Daoy (cell line): ENCODE results near the gene HSD11B1. TPM values are rescaled to one million over a fixed set of nuclear protein-coding genes. Genes with fewer than 3 reads are reported as not detected.

Experiments
- DNase-seq: peaks from one replicate; pipeline ENCODE4 v3.0.0-alpha.2; 2015; ENCODE audit warnings: low read depth
- total RNA-seq: library from RNA; depleted of rRNA; stranded (reverse); fragments of >200 nt; shearing (Covaris generic); gene quantifications from 2 replicates; pipeline ENCODE4 v1.2.3, GENCODE V29; 2014; rRNA removed

HSD11B1 gene
- not detected in 2 replicates for total RNA-seq

GRCh38 chr1:209704584-209704983, at the start of gene HSD11B1:
TSS of gene HSD11B1 (plus strand) at chr1:209704846. CDS start at chr1:209704943, 97 bp downstream.
- DNase-seq = no peak

- DNase-seq = no peak
These were observed 49.0 kb upstream of the HSD11B1 start for GRCh38 chr1:209655411-209656231.

GRCh38 chr1:209657140-209657879, 47.3 kb upstream of the HSD11B1 start:
- DNase-seq = peak; percentile 47

GRCh38 chr1:209657918-209658317, 46.7 kb upstream of the HSD11B1 start:
- DNase-seq = no peak

GRCh38 chr1:209659909-209660308, 44.7 kb upstream of the HSD11B1 start:
- DNase-seq = no peak

- DNase-seq = no peak
These were observed 43.6 kb upstream of the HSD11B1 start for GRCh38 chr1:209661071-209661470.

- no peak for DNase-seq
These were observed 41.7 kb upstream of the HSD11B1 start for GRCh38 chr1:209662879-209663327.

- DNase-seq = no peak
These were observed 37.5 kb upstream of the HSD11B1 start for GRCh38 chr1:209667103-209667502.

- DNase-seq = no peak
These were observed 36.9 kb upstream of the HSD11B1 start for GRCh38 chr1:209667708-209668107.

GRCh38 chr1:209670441-209671082, 34.1 kb upstream of the HSD11B1 start:
- no peak for DNase-seq

- DNase-seq = peak; percentile 41
These were observed 31.7 kb upstream of the HSD11B1 start for GRCh38 chr1:209672705-209673630.

- no peak for DNase-seq
These were observed 30.8 kb upstream of the HSD11B1 start for GRCh38 chr1:209673631-209674417.

GRCh38 chr1:209674957-209675564, 29.6 kb upstream of the HSD11B1 start, which contains the start of gene G0S2:
TSS of gene G0S2 (plus strand) at chr1:209675412. CDS start at chr1:209675685, 273 bp downstream.
- peak; percentile 56 for DNase-seq

GRCh38 chr1:209675565-209676154, 29.0 kb upstream of the HSD11B1 start:
- DNase-seq = peak; percentile 34

GRCh38 chr1:209678981-209679539, 25.6 kb upstream of the HSD11B1 start:
- no peak for DNase-seq

GRCh38 chr1:209685821-209686220, 18.8 kb upstream of the HSD11B1 start:
- no peak for DNase-seq

GRCh38 chr1:209686322-209686721, 18.3 kb upstream of the HSD11B1 start:
- no peak for DNase-seq

- peak; percentile 74 for DNase-seq
These were observed 15.9 kb upstream of the HSD11B1 start for GRCh38 chr1:209688746-209689234.

- DNase-seq = peak; percentile 36
These were observed 15.2 kb upstream of the HSD11B1 start for GRCh38 chr1:209689477-209689876.
